ENCODE results near the gene POLR2E.

DNA sequence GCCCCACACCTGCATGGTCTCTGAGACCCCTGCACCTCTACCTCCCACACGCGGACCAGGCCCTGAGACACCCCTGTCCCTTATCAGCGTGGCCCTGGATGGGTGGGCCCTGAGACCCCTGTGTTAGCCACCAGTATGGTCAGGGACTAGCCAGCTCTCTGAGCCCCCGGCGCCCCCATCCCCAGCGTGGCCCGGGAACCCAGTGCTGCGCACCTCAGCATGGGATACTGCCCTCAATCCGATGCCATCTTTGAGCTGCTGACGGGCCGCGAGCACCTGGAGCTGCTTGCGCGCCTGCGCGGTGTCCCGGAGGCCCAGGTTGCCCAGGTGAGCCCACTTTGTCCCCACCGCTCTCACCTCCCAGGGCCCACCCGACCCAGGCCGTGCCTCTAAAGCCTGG, 33.2 kb downstream of the POLR2E start:
- TF ChIP-seq, protein P1, sequence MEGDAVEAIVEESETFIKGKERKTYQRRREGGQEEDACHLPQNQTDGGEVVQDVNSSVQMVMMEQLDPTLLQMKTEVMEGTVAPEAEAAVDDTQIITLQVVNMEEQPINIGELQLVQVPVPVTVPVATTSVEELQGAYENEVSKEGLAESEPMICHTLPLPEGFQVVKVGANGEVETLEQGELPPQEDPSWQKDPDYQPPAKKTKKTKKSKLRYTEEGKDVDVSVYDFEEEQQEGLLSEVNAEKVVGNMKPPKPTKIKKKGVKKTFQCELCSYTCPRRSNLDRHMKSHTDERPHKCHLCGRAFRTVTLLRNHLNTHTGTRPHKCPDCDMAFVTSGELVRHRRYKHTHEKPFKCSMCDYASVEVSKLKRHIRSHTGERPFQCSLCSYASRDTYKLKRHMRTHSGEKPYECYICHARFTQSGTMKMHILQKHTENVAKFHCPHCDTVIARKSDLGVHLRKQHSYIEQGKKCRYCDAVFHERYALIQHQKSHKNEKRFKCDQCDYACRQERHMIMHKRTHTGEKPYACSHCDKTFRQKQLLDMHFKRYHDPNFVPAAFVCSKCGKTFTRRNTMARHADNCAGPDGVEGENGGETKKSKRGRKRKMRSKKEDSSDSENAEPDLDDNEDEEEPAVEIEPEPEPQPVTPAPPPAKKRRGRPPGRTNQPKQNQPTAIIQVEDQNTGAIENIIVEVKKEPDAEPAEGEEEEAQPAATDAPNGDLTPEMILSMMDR (conservative IDR thresholded peaks at IDR 0.05; ENCODE audit: low read depth in 2 of 2), result no peak
- TF ChIP-seq POLR2AphosphoS5 (IDR thresholded peaks at IDR 0.05; ENCODE audit: low read depth) (no peak), EZH2 (IDR thresholded peaks at IDR 0.05; ENCODE audit: low read depth, unreplicated experiment) (no peak), EZH2phosphoT487 (IDR thresholded peaks at IDR 0.05; ENCODE audit: unreplicated experiment) (no peak), JUNB (IDR thresholded peaks at IDR 0.05; ENCODE audit: unreplicated experiment) (no peak), CREB1 (CRISPR knock-in tag; IDR thresholded peaks at IDR 0.05; ENCODE audit: low read depth) (no peak), NANOG (IDR thresholded peaks at IDR 0.05; ENCODE audit: borderline replicate concordance) (no peak), STAT1 (IDR thresholded peaks at IDR 0.05; ENCODE audit: unreplicated experiment) (no peak), ZNF331 (CRISPR knock-in tag; IDR thresholded peaks at IDR 0.05; ENCODE audit: low read depth) (no peak), ZNF114 (CRISPR knock-in tag; IDR thresholded peaks at IDR 0.05) (no peak)
- TF ChIP-seq, protein P2, sequence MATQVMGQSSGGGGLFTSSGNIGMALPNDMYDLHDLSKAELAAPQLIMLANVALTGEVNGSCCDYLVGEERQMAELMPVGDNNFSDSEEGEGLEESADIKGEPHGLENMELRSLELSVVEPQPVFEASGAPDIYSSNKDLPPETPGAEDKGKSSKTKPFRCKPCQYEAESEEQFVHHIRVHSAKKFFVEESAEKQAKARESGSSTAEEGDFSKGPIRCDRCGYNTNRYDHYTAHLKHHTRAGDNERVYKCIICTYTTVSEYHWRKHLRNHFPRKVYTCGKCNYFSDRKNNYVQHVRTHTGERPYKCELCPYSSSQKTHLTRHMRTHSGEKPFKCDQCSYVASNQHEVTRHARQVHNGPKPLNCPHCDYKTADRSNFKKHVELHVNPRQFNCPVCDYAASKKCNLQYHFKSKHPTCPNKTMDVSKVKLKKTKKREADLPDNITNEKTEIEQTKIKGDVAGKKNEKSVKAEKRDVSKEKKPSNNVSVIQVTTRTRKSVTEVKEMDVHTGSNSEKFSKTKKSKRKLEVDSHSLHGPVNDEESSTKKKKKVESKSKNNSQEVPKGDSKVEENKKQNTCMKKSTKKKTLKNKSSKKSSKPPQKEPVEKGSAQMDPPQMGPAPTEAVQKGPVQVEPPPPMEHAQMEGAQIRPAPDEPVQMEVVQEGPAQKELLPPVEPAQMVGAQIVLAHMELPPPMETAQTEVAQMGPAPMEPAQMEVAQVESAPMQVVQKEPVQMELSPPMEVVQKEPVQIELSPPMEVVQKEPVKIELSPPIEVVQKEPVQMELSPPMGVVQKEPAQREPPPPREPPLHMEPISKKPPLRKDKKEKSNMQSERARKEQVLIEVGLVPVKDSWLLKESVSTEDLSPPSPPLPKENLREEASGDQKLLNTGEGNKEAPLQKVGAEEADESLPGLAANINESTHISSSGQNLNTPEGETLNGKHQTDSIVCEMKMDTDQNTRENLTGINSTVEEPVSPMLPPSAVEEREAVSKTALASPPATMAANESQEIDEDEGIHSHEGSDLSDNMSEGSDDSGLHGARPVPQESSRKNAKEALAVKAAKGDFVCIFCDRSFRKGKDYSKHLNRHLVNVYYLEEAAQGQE (IDR thresholded peaks at IDR 0.05; ENCODE audit: unreplicated experiment), result no peak
- TF ChIP-seq, protein P3, sequence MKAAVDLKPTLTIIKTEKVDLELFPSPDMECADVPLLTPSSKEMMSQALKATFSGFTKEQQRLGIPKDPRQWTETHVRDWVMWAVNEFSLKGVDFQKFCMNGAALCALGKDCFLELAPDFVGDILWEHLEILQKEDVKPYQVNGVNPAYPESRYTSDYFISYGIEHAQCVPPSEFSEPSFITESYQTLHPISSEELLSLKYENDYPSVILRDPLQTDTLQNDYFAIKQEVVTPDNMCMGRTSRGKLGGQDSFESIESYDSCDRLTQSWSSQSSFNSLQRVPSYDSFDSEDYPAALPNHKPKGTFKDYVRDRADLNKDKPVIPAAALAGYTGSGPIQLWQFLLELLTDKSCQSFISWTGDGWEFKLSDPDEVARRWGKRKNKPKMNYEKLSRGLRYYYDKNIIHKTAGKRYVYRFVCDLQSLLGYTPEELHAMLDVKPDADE (IDR thresholded peaks at IDR 0.05), result no peak
- TF ChIP-seq, protein P4, sequence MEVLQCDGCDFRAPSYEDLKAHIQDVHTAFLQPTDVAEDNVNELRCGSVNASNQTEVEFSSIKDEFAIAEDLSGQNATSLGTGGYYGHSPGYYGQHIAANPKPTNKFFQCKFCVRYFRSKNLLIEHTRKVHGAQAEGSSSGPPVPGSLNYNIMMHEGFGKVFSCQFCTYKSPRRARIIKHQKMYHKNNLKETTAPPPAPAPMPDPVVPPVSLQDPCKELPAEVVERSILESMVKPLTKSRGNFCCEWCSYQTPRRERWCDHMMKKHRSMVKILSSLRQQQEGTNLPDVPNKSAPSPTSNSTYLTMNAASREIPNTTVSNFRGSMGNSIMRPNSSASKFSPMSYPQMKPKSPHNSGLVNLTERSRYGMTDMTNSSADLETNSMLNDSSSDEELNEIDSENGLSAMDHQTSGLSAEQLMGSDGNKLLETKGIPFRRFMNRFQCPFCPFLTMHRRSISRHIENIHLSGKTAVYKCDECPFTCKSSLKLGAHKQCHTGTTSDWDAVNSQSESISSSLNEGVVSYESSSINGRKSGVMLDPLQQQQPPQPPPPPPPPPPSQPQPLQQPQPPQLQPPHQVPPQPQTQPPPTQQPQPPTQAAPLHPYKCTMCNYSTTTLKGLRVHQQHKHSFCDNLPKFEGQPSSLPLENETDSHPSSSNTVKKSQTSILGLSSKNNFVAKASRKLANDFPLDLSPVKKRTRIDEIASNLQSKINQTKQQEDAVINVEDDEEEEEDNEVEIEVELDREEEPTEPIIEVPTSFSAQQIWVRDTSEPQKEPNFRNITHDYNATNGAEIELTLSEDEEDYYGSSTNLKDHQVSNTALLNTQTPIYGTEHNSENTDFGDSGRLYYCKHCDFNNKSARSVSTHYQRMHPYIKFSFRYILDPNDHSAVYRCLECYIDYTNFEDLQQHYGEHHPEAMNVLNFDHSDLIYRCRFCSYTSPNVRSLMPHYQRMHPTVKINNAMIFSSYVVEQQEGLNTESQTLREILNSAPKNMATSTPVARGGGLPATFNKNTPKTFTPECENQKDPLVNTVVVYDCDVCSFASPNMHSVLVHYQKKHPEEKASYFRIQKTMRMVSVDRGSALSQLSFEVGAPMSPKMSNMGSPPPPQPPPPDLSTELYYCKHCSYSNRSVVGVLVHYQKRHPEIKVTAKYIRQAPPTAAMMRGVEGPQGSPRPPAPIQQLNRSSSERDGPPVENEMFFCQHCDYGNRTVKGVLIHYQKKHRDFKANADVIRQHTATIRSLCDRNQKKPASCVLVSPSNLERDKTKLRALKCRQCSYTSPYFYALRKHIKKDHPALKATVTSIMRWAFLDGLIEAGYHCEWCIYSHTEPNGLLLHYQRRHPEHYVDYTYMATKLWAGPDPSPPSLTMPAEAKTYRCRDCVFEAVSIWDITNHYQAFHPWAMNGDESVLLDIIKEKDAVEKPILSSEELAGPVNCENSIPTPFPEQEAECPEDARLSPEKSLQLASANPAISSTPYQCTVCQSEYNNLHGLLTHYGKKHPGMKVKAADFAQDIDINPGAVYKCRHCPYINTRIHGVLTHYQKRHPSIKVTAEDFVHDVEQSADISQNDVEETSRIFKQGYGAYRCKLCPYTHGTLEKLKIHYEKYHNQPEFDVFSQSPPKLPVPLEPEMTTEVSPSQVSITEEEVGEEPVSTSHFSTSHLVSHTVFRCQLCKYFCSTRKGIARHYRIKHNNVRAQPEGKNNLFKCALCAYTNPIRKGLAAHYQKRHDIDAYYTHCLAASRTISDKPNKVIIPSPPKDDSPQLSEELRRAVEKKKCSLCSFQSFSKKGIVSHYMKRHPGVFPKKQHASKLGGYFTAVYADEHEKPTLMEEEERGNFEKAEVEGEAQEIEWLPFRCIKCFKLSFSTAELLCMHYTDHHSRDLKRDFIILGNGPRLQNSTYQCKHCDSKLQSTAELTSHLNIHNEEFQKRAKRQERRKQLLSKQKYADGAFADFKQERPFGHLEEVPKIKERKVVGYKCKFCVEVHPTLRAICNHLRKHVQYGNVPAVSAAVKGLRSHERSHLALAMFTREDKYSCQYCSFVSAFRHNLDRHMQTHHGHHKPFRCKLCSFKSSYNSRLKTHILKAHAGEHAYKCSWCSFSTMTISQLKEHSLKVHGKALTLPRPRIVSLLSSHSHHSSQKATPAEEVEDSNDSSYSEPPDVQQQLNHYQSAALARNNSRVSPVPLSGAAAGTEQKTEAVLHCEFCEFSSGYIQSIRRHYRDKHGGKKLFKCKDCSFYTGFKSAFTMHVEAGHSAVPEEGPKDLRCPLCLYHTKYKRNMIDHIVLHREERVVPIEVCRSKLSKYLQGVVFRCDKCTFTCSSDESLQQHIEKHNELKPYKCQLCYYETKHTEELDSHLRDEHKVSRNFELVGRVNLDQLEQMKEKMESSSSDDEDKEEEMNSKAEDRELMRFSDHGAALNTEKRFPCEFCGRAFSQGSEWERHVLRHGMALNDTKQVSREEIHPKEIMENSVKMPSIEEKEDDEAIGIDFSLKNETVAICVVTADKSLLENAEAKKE (CRISPR knock-in tag; IDR thresholded peaks at IDR 0.05), result no peak
